ENCODE results near the gene ZMYM2. TPM values are rescaled to one million over a fixed set of nuclear protein-coding genes. Genes with fewer than 3 reads are reported as not detected.

Gene ZMYM2
- polyA plus RNA-seq, 2 of the 4 experiments (the other 2 are of a cell fraction): 21.7 to 56.7 TPM

DNA sequence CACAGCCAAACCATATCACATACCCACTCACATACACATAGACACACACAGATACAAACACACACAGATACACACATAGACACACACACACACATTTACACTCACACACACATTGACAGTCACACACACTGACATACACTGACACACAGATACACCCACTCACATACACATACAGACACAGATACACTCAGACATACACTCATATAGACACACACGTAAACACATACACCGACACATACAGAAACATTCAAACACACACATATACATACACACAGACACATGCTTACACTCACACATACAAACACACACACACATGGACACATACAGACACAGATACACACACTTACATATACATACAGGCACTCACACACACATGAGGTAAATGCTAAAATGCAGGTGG is 172.1 kb downstream of the ZMYM2 start (continued):
- TF ChIP-seq, protein P1, sequence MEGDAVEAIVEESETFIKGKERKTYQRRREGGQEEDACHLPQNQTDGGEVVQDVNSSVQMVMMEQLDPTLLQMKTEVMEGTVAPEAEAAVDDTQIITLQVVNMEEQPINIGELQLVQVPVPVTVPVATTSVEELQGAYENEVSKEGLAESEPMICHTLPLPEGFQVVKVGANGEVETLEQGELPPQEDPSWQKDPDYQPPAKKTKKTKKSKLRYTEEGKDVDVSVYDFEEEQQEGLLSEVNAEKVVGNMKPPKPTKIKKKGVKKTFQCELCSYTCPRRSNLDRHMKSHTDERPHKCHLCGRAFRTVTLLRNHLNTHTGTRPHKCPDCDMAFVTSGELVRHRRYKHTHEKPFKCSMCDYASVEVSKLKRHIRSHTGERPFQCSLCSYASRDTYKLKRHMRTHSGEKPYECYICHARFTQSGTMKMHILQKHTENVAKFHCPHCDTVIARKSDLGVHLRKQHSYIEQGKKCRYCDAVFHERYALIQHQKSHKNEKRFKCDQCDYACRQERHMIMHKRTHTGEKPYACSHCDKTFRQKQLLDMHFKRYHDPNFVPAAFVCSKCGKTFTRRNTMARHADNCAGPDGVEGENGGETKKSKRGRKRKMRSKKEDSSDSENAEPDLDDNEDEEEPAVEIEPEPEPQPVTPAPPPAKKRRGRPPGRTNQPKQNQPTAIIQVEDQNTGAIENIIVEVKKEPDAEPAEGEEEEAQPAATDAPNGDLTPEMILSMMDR (IDR thresholded peaks at IDR 0.05): no peak

DNA sequence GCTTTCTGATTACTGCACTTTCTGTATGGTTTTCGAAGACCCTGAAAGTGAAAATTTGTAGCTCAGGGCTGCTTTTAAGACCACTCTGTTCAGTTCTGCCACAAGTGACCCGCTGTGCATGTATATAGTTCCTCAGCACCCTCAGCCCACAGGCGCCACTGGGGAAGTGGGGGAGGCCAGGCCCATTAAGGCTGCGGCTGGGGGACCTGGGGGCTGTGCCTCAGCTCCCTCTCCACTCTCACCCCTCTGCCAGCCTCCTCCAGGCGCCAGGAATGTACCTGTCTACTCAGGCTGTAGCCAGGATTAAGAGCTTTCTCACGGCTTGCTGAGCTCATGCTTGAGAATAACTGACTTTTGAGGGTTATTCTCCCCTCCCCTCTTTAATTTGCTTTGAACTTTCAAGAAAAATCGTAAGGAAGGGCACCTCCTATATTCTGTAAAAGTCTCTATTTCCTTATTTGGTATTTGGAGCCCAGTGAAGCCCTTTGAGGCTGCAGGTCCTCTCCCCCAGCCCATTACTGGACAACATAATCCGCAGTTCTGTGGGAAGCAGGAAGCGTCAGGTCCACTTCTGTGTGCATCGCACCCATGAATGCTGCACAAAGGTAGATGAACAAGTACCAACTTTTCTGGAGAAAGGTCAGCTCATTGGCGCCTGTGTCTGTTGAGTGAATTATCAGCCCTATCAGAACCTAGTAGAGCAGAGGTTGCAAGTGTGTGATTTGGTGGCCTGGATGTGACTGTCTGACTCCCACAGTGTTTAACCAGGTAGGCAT is 172.7 kb downstream of the ZMYM2 start:
- DNase-seq (ENCODE audit: low read depth in 1 of 2, low spot score in 1 of 2): no peak
- WGBS (ENCODE audit: missing lambda C conversion rate): 48% methylated on average over 11 of the region's 11 CpGs
- H3K9me3 ChIP-seq: no peaks in the 10 kb centered on the region
- no peak overlapping the region for H3K4me3 ChIP-seq
- no peak for TF ChIP-seq NFE2L2 (conservative IDR thresholded peaks at IDR 0.05; ENCODE audit: low read length)
- no peak for TF ChIP-seq ZNF302 (CRISPR knock-in tag; IDR thresholded peaks at IDR 0.05)
- TF ChIP-seq KDM1A (IDR thresholded peaks at IDR 0.05; ENCODE audit: low read depth): no peak
- TF ChIP-seq, protein P2, sequence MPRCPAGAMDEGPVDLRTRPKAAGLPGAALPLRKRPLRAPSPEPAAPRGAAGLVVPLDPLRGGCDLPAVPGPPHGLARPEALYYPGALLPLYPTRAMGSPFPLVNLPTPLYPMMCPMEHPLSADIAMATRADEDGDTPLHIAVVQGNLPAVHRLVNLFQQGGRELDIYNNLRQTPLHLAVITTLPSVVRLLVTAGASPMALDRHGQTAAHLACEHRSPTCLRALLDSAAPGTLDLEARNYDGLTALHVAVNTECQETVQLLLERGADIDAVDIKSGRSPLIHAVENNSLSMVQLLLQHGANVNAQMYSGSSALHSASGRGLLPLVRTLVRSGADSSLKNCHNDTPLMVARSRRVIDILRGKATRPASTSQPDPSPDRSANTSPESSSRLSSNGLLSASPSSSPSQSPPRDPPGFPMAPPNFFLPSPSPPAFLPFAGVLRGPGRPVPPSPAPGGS (IDR thresholded peaks at IDR 0.05): no peak
- no peak for TF ChIP-seq RFX5 (IDR thresholded peaks at IDR 0.05)
- TF ChIP-seq, protein P3, sequence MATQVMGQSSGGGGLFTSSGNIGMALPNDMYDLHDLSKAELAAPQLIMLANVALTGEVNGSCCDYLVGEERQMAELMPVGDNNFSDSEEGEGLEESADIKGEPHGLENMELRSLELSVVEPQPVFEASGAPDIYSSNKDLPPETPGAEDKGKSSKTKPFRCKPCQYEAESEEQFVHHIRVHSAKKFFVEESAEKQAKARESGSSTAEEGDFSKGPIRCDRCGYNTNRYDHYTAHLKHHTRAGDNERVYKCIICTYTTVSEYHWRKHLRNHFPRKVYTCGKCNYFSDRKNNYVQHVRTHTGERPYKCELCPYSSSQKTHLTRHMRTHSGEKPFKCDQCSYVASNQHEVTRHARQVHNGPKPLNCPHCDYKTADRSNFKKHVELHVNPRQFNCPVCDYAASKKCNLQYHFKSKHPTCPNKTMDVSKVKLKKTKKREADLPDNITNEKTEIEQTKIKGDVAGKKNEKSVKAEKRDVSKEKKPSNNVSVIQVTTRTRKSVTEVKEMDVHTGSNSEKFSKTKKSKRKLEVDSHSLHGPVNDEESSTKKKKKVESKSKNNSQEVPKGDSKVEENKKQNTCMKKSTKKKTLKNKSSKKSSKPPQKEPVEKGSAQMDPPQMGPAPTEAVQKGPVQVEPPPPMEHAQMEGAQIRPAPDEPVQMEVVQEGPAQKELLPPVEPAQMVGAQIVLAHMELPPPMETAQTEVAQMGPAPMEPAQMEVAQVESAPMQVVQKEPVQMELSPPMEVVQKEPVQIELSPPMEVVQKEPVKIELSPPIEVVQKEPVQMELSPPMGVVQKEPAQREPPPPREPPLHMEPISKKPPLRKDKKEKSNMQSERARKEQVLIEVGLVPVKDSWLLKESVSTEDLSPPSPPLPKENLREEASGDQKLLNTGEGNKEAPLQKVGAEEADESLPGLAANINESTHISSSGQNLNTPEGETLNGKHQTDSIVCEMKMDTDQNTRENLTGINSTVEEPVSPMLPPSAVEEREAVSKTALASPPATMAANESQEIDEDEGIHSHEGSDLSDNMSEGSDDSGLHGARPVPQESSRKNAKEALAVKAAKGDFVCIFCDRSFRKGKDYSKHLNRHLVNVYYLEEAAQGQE (IDR thresholded peaks at IDR 0.05): no peak
- TF ChIP-seq CBX8 (IDR thresholded peaks at IDR 0.05): no peak
- TF ChIP-seq, protein P4, sequence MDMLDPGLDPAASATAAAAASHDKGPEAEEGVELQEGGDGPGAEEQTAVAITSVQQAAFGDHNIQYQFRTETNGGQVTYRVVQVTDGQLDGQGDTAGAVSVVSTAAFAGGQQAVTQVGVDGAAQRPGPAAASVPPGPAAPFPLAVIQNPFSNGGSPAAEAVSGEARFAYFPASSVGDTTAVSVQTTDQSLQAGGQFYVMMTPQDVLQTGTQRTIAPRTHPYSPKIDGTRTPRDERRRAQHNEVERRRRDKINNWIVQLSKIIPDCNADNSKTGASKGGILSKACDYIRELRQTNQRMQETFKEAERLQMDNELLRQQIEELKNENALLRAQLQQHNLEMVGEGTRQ (IDR thresholded peaks at IDR 0.05): no peak
- no peak for TF ChIP-seq ZFP36 (IDR thresholded peaks at IDR 0.05; ENCODE audit: borderline replicate concordance, partially characterized antibody)
- no peak for TF ChIP-seq RCOR1 (IDR thresholded peaks at IDR 0.05; ENCODE audit: low read depth, low read length)
- TF ChIP-seq, protein P5, sequence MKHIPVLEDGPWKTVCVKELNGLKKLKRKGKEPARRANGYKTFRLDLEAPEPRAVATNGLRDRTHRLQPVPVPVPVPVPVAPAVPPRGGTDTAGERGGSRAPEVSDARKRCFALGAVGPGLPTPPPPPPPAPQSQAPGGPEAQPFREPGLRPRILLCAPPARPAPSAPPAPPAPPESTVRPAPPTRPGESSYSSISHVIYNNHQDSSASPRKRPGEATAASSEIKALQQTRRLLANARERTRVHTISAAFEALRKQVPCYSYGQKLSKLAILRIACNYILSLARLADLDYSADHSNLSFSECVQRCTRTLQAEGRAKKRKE (CRISPR knock-in tag; IDR thresholded peaks at IDR 0.05; ENCODE audit: low read depth): no peak
- TF ChIP-seq, protein P6, sequence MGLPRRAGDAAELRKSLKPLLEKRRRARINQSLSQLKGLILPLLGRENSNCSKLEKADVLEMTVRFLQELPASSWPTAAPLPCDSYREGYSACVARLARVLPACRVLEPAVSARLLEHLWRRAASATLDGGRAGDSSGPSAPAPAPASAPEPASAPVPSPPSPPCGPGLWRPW (IDR thresholded peaks at IDR 0.05): no peak
- no peak for TF ChIP-seq POLR2AphosphoS2 (conservative IDR thresholded peaks at IDR 0.05; ENCODE audit: low read length)
- TF ChIP-seq, protein P7, sequence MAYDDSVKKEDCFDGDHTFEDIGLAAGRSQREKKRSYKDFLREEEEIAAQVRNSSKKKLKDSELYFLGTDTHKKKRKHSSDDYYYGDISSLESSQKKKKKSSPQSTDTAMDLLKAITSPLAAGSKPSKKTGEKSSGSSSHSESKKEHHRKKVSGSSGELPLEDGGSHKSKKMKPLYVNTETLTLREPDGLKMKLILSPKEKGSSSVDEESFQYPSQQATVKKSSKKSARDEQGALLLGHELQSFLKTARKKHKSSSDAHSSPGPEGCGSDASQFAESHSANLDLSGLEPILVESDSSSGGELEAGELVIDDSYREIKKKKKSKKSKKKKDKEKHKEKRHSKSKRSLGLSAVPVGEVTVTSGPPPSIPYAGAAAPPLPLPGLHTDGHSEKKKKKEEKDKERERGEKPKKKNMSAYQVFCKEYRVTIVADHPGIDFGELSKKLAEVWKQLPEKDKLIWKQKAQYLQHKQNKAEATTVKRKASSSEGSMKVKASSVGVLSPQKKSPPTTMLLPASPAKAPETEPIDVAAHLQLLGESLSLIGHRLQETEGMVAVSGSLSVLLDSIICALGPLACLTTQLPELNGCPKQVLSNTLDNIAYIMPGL (CRISPR knock-in tag; IDR thresholded peaks at IDR 0.05; ENCODE audit: borderline replicate concordance): no peak
- TF ChIP-seq GATA3 (IDR thresholded peaks at IDR 0.05; ENCODE audit: borderline replicate concordance): no peak
- TF ChIP-seq NR3C1 (IDR thresholded peaks at IDR 0.05): no peak
- TF ChIP-seq, protein P1 (IDR thresholded peaks at IDR 0.05): no peak
- no peak for TF ChIP-seq PHF8 (IDR thresholded peaks at IDR 0.05; ENCODE audit: borderline replicate concordance, low read depth)
- CTCF ChIA-PET: interaction anchor here (0.7 to 1.2 kb wide), 3 partner anchors 32 to 35 kb away, joined by 3 to 4 read pairs (median 3); no protein-coding TSS in a partner anchor
- no peak overlapping the region for H3K27ac ChIP-seq
- FAIRE-seq: no peak
- POLR2A ChIA-PET: no interaction called here
- H3K4me1 ChIP-seq: 0 out of 3 replicates have a peak, but pooled peaks cover 5% of the 10 kb centered on the region
- H3K4me2 ChIP-seq: no peak overlapping the region
- no peak for ATAC-seq

Data from A549 (cell line).